Suprapubic skin (tissue), 4 donors: Measurements from ENCODE around the gene CKMT1A. TPM values are rescaled to one million over a fixed set of nuclear protein-coding genes. Genes with fewer than 3 reads are reported as not detected.
A peak's percentile ranks its signal among the peaks of the same experiment; 100 is the strongest.
"Not testable (repeated sequence)": the region's sequence is repeated elsewhere in the genome, so short reads cannot be mapped to it uniquely, and the experiment has no call there.

Source experiments
- DNase-seq, 2 donors: peaks; one replicate each; pipeline ENCODE4 v3.0.0-alpha.2; 2019; ENCODE audit warnings: low spot score in 2 of 2
- H3K27ac ChIP-seq: fragments of 200-600 bp; sonication (generic); one replicate; pipeline ENCODE4 v1.5.1; 2019
- H3K27me3 ChIP-seq: fragments of 200-600 bp; sonication (generic); one replicate; pipeline ENCODE4 v1.5.1; 2019
- H3K36me3 ChIP-seq: fragments of 200-600 bp; sonication (generic); one replicate; pipeline ENCODE4 v1.5.1; 2019
- H3K4me1 ChIP-seq: fragments of 200-600 bp; sonication (generic); one replicate; pipeline ENCODE4 v1.5.1; 2019
- H3K4me3 ChIP-seq: fragments of 200-600 bp; sonication (generic); one replicate; pipeline ENCODE4 v1.5.1; 2019; ENCODE audit warnings: mild to moderate bottlenecking
- H3K9me3 ChIP-seq: fragments of 200-600 bp; sonication (generic); one replicate; pipeline ENCODE4 v1.5.1; 2019
- CTCF ChIP-seq, 2 donors: fragments of 200-600 bp in 1 of 2; fragments of 450-650 bp in 1 of 2; sonication (generic) in 1 of 2; IDR thresholded peaks; one replicate each; pipeline ENCODE4 v1.5.1; 2016 to 2019; ENCODE audit warnings: antibody characterized with exemption in 2 of 2, mild to moderate bottlenecking in 1 of 2, moderate library complexity in 1 of 2
- EP300 ChIP-seq: sonication (generic); formaldehyde crosslinking; IDR thresholded peaks from one replicate; pipeline ENCODE4 v1.6.1; 2017; ENCODE audit warnings: antibody characterized with exemption
- POLR2A ChIP-seq, 2 donors: fragments of 450-650 bp; IDR thresholded peaks; one replicate each; pipeline ENCODE4 v1.6.1; 2017; ENCODE audit warnings: antibody characterized with exemption in 2 of 2, mild to moderate bottlenecking in 2 of 2, moderate library complexity in 2 of 2
- POLR2AphosphoS5 ChIP-seq, 3 donors: sonication (generic); formaldehyde crosslinking; IDR thresholded peaks; one replicate each; pipeline ENCODE4 v1.6.1; 2017; ENCODE audit warnings: antibody characterized with exemption in 3 of 3
- WGBS: methylation state at CpG from one replicate; pipeline ENCODE4 v1.1.5; 2018; 5-methylcytosine and 5-hydroxymethylcytosine counted together
- total RNA-seq, 4 donors: library from RNA; depleted of rRNA; stranded (reverse); fragments of >200 nt; gene quantifications; one replicate each; pipeline ENCODE4 v1.1.0, GENCODE V29; 2016

The CKMT1A gene
- total RNA-seq, 4 donors from 2014 or later = 33.5 to 77.6 (median 53.0) TPM

DNA sequence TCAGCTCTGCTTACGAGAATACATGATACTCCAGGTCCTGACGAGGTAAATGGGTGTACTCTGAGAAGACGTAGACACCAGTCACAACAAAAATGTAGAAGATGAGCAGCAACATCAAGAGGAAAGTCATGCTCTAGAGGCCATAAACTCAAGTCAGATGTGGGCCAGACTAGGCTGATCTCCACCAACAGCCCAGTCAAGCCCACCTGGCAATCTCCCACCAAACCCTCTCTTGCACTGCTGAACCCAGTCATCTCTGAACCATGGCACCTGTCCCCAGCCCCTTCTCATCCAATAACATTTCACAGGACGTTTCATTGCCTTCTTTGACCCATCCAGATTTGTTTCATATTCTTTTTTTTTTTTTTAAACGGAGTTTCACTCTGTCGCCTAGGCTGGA is 41.8 kb downstream of the CKMT1A start:
- no peaks in the 10 kb centered on the region for H3K27me3 ChIP-seq
- no peak overlapping the region for H3K27ac ChIP-seq
- H3K4me3 ChIP-seq = no peak overlapping the region
- TF ChIP-seq EP300 (no peak), CTCF (IDR thresholded peaks at IDR 0.05) (no peak), POLR2AphosphoS5 (IDR thresholded peaks at IDR 0.05) (no peak), POLR2A (IDR thresholded peaks at IDR 0.05) (no peak)
- no peak for DNase-seq
- H3K36me3 ChIP-seq = no peaks in the 10 kb centered on the region
- H3K9me3 ChIP-seq = no peaks in the 10 kb centered on the region
- 91% methylated on average over 6 of the region's 6 CpGs for WGBS
- H3K4me1 ChIP-seq = no peaks in the 10 kb centered on the region

- 0% methylated on average over 42 of the region's 84 CpGs for WGBS
- TF ChIP-seq POLR2A (IDR thresholded peaks at IDR 0.05) (peak; percentile 90 to 97), POLR2AphosphoS5 (IDR thresholded peaks at IDR 0.05) (peak in 2 of 3 donors; percentile 2 to 69)
- not testable (repeated sequence) for H3K9me3 ChIP-seq, H3K27me3 ChIP-seq, H3K36me3 ChIP-seq
- peak within 1 kb of the TSS; percentile 73 for H3K4me3 ChIP-seq
- DNase-seq = peak; percentile 94
- H3K27ac ChIP-seq = peak within 1 kb of the TSS; percentile 95
- H3K4me1 ChIP-seq = peaks cover 42% of the 10 kb centered on the region
These were observed 52.7 kb downstream of the CKMT1A start, which contains the start of gene PDIA3 for GRCh38 chr15:43746245-43746902. Gene PDIA3, plus strand, starts transcription at chr15:43746438. Its CDS starts 102 bp downstream, at chr15:43746540.

- not testable (repeated sequence) for H3K27me3 ChIP-seq, H3K9me3 ChIP-seq, DNase-seq, H3K36me3 ChIP-seq
- H3K4me3 ChIP-seq = peak overlapping the region; percentile 73
- peaks cover 47% of the 10 kb centered on the region for H3K4me1 ChIP-seq
- WGBS = 0% methylated on average over 8 of the region's 12 CpGs
- peak overlapping the region; percentile 95 for H3K27ac ChIP-seq
These were observed 53.2 kb downstream of the CKMT1A start for GRCh38 chr15:43746903-43747309.

GRCh38 chr15:43748376-43748775 is 54.7 kb downstream of the CKMT1A start:
- H3K4me1 ChIP-seq = peaks cover 52% of the 10 kb centered on the region
- H3K36me3 ChIP-seq = peaks cover 5% of the 10 kb centered on the region
- no peaks in the 10 kb centered on the region for H3K9me3 ChIP-seq
- H3K27ac ChIP-seq = no peak overlapping the region
- H3K4me3 ChIP-seq = no peak overlapping the region
- DNase-seq = no peak
- WGBS = 28% methylated on average over 3 of the region's 3 CpGs
- no peak for TF ChIP-seq EP300
- no peak for TF ChIP-seq POLR2A (IDR thresholded peaks at IDR 0.05)
- no peak for TF ChIP-seq POLR2AphosphoS5 (IDR thresholded peaks at IDR 0.05)
- TF ChIP-seq CTCF (IDR thresholded peaks at IDR 0.05) = no peak
- no peaks in the 10 kb centered on the region for H3K27me3 ChIP-seq

Other genes starting within 250 kb of the CKMT1A start
- 10 to 100 TPM; 17.6 to 49.4 (median 29.0) TPM for gene TP53BP1, start 200.7 kb upstream of the CKMT1A start, total RNA-seq
- gene MAP1A, start 176.3 kb upstream of the CKMT1A start, total RNA-seq = 1 to 10 TPM; 2.4 to 5.7 (median 4.0) TPM
- gene PPIP5K1, start 103.7 kb upstream of the CKMT1A start, total RNA-seq = 10 to 100 TPM; 23.8 to 63.6 (median 32.6) TPM
- 10 to 100 TPM; 44.9 to 74.1 (median 48.5) TPM for gene CKMT1B, start 99.8 kb upstream of the CKMT1A start, total RNA-seq
- gene STRC, start 75.1 kb upstream of the CKMT1A start, total RNA-seq = 1 to 10 TPM in 1 of 4 donors, under 1 TPM in 3; 0.49 to 7.9 (median 0.68) TPM
- gene CATSPER2, start 45.0 kb upstream of the CKMT1A start, total RNA-seq = 1 to 10 TPM; 1.8 to 6.5 (median 3.2) TPM
- 100 to 1,000 TPM in 2 of 4 donors, 10 to 100 TPM in 2; 57.1 to 157 (median 100.0) TPM for gene PDIA3, start 52.6 kb downstream of the CKMT1A start, total RNA-seq
- 100 to 1,000 TPM in 1 of 4 donors, 10 to 100 TPM in 3; 50.7 to 100 (median 65.9) TPM for gene ELL3, start 83.1 kb downstream of the CKMT1A start, total RNA-seq
- gene SERF2, start 98.5 kb downstream of the CKMT1A start, total RNA-seq = 100 to 1,000 TPM; 352 to 813 (median 687) TPM
- under 1 TPM in 1 of 4 donors, not detected in 3; 0.62 TPM for gene SERINC4, start 106.4 kb downstream of the CKMT1A start, total RNA-seq
- 10 to 100 TPM; 12.9 to 27.0 (median 19.8) TPM for gene HYPK, start 106.7 kb downstream of the CKMT1A start, total RNA-seq
- gene MFAP1, start 130.8 kb downstream of the CKMT1A start, total RNA-seq = 10 to 100 TPM; 12.8 to 17.7 (median 15.4) TPM
- 1 to 10 TPM; 5.2 to 7.8 (median 5.8) TPM for gene WDR76, start 133.1 kb downstream of the CKMT1A start, total RNA-seq